Measurements from ENCODE around the gene PLG. TPM values are rescaled to one million over a fixed set of nuclear protein-coding genes. Genes with fewer than 3 reads are reported as not detected.
"Not testable (repeated sequence)": the region's sequence is repeated elsewhere in the genome, so short reads cannot be mapped to it uniquely, and the experiment has no call there.

The PLG gene
- total RNA-seq, 4 donors from 2014 or later = not detected

DNA sequence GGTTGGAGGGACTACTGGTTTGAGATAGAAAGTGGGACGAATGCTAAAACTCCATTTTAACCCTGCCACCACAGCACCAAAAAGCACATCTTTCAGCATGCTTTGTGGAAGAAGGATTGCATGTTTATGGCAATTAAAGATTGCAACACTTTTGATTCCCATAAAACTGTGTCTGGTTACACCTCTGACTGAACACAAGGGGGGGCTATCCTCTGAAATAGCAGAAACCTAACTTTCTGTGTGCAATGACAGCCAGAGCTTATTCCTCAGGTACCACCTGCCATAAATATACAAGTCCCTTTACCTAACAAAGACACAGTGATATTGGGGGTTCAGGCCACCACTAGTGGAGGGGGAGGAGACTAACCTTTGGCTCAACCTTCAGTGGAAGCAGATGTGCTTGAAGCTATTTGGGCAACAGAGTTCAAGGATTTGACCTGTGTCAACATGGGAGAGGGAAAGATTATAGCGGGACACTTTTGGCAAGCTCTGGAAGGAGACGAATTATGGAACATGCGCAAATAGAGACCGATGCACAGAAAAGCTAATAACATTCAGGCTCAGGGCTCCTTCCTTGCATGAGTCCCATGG, 9.6 kb upstream of the PLG start:
- DNase-seq = no peak
- Histone ChIP-seq H3K27ac (no peak overlapping the region), H3K4me1 (no peaks in the 10 kb centered on the region), H3K9me3 (no peaks in the 10 kb centered on the region), H3K27me3 (no peaks in the 10 kb centered on the region), H3K4me3 (no peak overlapping the region), H3K36me3 (no peaks in the 10 kb centered on the region)
- intact Hi-C loops (cut with DNase I; ENCODE audit: low total_unique reads) = no loop called here
- TF ChIP-seq POLR2A (IDR thresholded peaks at IDR 0.05) = no peak
- TF ChIP-seq, protein P1, sequence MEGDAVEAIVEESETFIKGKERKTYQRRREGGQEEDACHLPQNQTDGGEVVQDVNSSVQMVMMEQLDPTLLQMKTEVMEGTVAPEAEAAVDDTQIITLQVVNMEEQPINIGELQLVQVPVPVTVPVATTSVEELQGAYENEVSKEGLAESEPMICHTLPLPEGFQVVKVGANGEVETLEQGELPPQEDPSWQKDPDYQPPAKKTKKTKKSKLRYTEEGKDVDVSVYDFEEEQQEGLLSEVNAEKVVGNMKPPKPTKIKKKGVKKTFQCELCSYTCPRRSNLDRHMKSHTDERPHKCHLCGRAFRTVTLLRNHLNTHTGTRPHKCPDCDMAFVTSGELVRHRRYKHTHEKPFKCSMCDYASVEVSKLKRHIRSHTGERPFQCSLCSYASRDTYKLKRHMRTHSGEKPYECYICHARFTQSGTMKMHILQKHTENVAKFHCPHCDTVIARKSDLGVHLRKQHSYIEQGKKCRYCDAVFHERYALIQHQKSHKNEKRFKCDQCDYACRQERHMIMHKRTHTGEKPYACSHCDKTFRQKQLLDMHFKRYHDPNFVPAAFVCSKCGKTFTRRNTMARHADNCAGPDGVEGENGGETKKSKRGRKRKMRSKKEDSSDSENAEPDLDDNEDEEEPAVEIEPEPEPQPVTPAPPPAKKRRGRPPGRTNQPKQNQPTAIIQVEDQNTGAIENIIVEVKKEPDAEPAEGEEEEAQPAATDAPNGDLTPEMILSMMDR (IDR thresholded peaks at IDR 0.05) = no peak

DNA sequence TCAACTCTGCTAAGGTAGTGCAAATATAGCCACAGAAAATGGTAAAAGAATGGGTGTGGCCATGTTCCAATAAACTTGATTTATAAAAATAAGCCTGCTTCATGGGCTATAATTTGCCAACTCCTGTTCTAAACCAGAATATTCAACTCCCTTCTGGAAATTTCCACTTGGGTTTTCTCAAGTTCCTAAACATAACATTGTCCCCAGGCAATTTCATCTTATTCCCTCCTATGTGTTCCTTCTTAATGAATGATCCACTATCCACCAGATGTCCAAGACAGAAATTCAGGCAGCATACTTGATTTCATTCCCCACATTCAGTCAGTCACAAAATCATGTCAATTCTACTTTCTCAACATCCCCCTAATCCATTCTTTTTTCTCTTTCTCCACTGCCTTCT, 7.0 kb upstream of the PLG start:
- H3K27me3 ChIP-seq; DNase-seq; H3K9me3 ChIP-seq; H3K4me1 ChIP-seq; intact Hi-C loops (cut with DNase I; ENCODE audit: low total_unique reads); H3K36me3 ChIP-seq; H3K27ac ChIP-seq; H3K4me3 ChIP-seq: not testable (repeated sequence)

DNA sequence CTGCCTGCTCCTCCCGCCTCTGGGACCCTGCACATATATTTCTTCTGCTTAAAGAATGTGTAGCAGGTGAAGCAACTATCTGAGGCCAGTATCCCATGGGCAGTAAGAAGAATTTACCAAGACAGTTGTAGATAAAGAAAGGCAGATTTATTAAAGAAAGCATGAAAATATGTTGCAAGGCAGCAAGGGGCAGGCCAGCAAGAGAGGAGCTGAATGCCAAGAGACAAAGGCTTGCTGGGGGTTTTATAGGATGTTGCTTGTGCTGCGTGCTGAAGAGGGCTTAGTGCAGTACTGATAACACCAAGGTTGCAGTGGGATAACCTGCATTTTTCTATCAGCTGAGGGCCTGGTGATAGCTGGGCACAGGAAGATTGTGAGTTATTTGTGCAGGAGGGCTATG, 6.4 kb upstream of the PLG start:
- DNase-seq; H3K9me3 ChIP-seq; H3K27ac ChIP-seq; H3K4me3 ChIP-seq; H3K36me3 ChIP-seq; H3K4me1 ChIP-seq; intact Hi-C loops (cut with DNase I; ENCODE audit: low total_unique reads); H3K27me3 ChIP-seq: not testable (repeated sequence)

DNA sequence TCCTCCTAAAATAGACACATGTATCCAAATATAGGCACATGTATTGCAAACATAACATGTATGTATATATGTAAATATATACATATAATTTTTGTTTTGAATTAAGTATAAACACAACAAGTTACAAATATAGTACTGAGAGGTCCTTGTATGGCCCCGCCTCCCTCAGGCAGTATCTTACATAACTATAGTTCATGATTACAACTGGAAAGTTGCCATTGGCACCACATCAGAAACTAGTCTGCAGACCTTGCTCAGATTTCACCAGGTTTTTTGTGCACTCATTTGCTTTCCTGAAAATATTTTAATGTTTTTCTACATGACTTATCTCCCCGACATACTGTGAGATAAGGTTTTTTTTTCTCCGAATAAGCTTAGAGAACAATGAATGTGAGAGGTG, 5.2 kb upstream of the PLG start:
- H3K36me3 ChIP-seq; intact Hi-C loops (cut with DNase I; ENCODE audit: low total_unique reads): not testable (repeated sequence)

DNA sequence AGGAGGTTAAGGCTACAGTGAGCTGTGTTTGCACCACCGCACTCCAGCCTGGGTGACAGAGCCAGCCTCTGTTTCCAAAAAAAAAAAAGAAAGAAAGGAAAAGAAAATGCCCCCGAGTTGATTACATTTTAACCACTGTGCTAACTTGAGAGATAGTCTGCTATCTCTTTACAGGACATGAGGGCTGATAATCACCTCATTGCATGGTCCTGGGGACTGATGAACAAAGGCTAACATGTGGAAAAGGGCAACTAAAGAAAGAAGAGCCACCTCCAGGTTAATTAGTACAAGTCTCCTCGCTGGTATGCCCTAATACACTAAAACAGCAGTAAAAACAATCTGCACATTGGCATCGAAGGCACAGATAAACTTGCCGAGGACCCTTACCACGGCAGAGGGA, 4.2 kb upstream of the PLG start:
- no peak for DNase-seq
- no peaks in the 10 kb centered on the region for H3K27me3 ChIP-seq
- H3K36me3 ChIP-seq = no peaks in the 10 kb centered on the region
- no peaks in the 10 kb centered on the region for H3K9me3 ChIP-seq
- no peak for TF ChIP-seq POLR2A (IDR thresholded peaks at IDR 0.05)
- TF ChIP-seq, protein P1 (IDR thresholded peaks at IDR 0.05) = no peak
- H3K4me3 ChIP-seq = no peak overlapping the region
- H3K27ac ChIP-seq = no peak overlapping the region
- intact Hi-C loops (cut with DNase I; ENCODE audit: low total_unique reads) = no loop called here
- no peaks in the 10 kb centered on the region for H3K4me1 ChIP-seq

More for the DNA sequence above, 5.2 kb upstream of the PLG start:
- DNase-seq, H3K4me1 ChIP-seq, H3K27ac ChIP-seq, H3K4me3 ChIP-seq, H3K9me3 ChIP-seq, H3K27me3 ChIP-seq: not testable (repeated sequence)

DNA sequence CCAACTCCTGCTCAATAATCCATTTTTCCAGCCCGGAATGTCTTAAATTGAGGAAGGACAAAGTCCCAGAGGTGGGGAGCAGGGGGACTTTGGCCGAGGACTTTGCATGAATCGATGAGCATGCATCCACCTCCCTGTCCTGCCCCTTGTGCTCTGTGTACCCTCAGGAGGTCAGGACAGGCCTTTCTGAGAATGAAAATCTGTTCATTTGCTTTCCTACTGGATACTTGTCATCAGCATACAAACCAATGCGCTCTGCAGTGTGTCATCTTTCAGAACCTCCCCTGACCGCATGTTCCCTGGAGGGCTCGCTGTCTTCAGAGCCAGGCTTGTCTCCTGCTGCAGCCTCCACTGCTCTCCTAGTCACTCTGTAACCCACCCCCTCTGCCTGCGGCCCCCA, 2.6 kb downstream of the PLG start:
- H3K27me3 ChIP-seq; intact Hi-C loops (cut with DNase I; ENCODE audit: low total_unique reads); H3K4me1 ChIP-seq; H3K9me3 ChIP-seq; H3K36me3 ChIP-seq; H3K27ac ChIP-seq; DNase-seq; H3K4me3 ChIP-seq: not testable (repeated sequence)

DNA sequence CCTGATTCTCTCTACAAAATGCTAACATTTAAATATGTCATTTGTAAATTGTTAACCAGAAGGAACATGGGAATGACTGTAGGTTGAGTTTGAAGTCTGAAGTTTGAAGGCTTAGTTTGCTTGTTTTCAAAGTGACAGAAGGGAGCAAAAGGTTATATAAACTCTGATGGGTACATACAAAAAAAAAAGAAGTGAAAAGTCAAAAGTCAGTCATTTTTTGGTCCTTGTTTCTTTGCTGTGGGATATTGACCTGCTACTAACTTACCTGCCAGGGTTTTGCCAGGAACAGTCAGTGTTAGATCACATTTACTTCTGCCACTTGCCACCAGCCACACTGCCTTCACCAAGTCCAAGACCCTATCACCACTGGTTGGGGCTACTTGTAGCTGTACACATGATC, 6.9 kb downstream of the PLG start:
- H3K27me3 ChIP-seq; H3K27ac ChIP-seq; H3K4me1 ChIP-seq; H3K36me3 ChIP-seq; H3K9me3 ChIP-seq; intact Hi-C loops (cut with DNase I; ENCODE audit: low total_unique reads); DNase-seq; H3K4me3 ChIP-seq: not testable (repeated sequence)

DNA sequence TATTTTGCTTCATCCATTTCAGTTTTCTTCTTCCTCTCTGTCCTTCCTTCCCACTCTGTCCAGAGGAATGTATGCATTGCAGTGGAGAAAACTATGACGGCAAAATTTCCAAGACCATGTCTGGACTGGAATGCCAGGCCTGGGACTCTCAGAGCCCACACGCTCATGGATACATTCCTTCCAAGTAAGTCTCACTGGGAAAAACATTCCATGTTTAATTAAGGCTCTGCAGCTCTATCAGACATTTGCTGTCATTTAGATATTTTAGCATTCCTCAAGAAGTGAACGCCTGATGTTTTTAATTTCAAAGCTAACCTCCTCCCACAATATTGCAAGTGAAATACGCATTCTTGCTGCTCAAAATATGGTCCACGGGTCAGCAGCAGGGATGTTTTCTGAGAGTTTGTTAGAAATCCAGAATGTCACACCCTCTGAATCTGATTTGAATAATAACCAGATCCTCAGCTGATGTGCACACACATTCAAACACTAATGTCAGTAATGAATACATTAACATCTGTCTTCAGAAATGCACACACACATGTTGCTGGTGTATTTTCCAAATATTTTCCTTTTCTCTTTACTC, 12.8 kb downstream of the PLG start:
- H3K27me3 ChIP-seq = no peaks in the 10 kb centered on the region
- H3K36me3 ChIP-seq = no peaks in the 10 kb centered on the region
- H3K27ac ChIP-seq = no peak overlapping the region
- H3K9me3 ChIP-seq = no peaks in the 10 kb centered on the region
- no peak overlapping the region for H3K4me3 ChIP-seq
- DNase-seq = no peak
- H3K4me1 ChIP-seq = no peaks in the 10 kb centered on the region
- intact Hi-C loops (cut with DNase I; ENCODE audit: low total_unique reads) = no loop called here
- TF ChIP-seq POLR2A (IDR thresholded peaks at IDR 0.05) = no peak
- TF ChIP-seq, protein P1 (IDR thresholded peaks at IDR 0.05) = no peak

Measured in uterus (tissue), 4 donors.